GM12878 (cell line): ENCODE measurements around the gene BDKRB2. TPM values are rescaled to one million over a fixed set of nuclear protein-coding genes. Genes with fewer than 3 reads are reported as not detected.

Source experiments
- ATAC-seq: fragments of 200-7000 bp; cut with Tn5 transposase; 3 replicates; pipeline ENCODE4 v1.9.1; 2020; ENCODE audit warnings: mild to moderate bottlenecking, moderate library complexity
- BruUV-seq: library from RNA; stranded (reverse); fragments of 400-500 nt; replicated peaks from 2 replicates; lab custom pipeline; 2021; lab: Mats Ljungman, UMichigan
- CTCF ChIA-PET: fragments of 300-600 bp; sonication (Branson Sonifier 250); formaldehyde crosslinking; extraction: SDS; loops from one replicate; lab custom pipeline; 2021; ENCODE audit warnings: inconsistent platforms; lab: Yijun Ruan, JAX
- POLR2A ChIA-PET: fragments of 350-600 bp; formaldehyde crosslinking; extraction: SDS; loops from one replicate; lab custom pipeline; 2021; ENCODE audit warnings: inconsistent platforms; lab: Charles Lee
- RAD21 ChIA-PET: fragments of 300-600 bp; sonication (Branson Sonifier 250); formaldehyde crosslinking; loops from one replicate; lab custom pipeline; 2023; ENCODE audit warnings: antibody characterized with exemption; ENCODE audit not compliant: unreplicated experiment; lab: Charles Lee
- SMC1A ChIA-PET: fragments of 300-600 bp; sonication (Branson Sonifier 250); formaldehyde crosslinking; loops from one replicate; lab custom pipeline; 2023; ENCODE audit not compliant: unreplicated experiment, uncharacterized antibody; lab: Charles Lee
- DNase-seq: peaks from one replicate; pipeline ENCODE4 v3.0.0-alpha.2; 2011; ENCODE audit warnings: low read depth, low spot score
- FAIRE-seq: peaks from 3 replicates; lab custom pipeline; 2011; peaks lifted over from hg19 to GRCh38; lab: Jason Lieb, UNC
- H2AFZ ChIP-seq: 2 replicates; pipeline ENCODE4 v1.6.0; 2011; ENCODE audit warnings: low read depth, low read length, control low read depth; ENCODE audit not compliant: control insufficient read depth
- H3K27ac ChIP-seq: 2 replicates; pipeline ENCODE4 v1.5.1; 2011; ENCODE audit warnings: control low read depth; ENCODE audit not compliant: control insufficient read depth, insufficient read depth
- H3K27me3 ChIP-seq, 2 experiments: replicated peaks in 1 of 2; 2 replicates each; pipeline versions ENCODE4 v1.6.0 to v1.6.1; 2011; ENCODE audit warnings: low read length in 1 of 2; ENCODE audit not compliant: control insufficient read depth in 2 of 2, insufficient read depth in 2 of 2
- H3K36me3 ChIP-seq, 2 experiments: 2 replicates each; pipeline ENCODE4 v1.5.1; 2011; ENCODE audit warnings: low read length in 1 of 2; ENCODE audit not compliant: control insufficient read depth in 2 of 2, insufficient read depth in 2 of 2
- H3K4me1 ChIP-seq: 2 replicates; pipeline ENCODE4 v1.6.1; 2011; ENCODE audit warnings: mild to moderate bottlenecking, low read length, moderate library complexity, mixed read lengths; ENCODE audit not compliant: control insufficient read depth, insufficient read depth
- H3K4me2 ChIP-seq: 2 replicates; pipeline ENCODE4 v1.6.0; 2011; ENCODE audit warnings: control low read depth; ENCODE audit not compliant: control insufficient read depth, insufficient read depth
- H3K4me3 ChIP-seq: fragments of 200-600 bp; sonication (generic); 2 replicates; pipeline ENCODE4 v1.5.1; 2016
- H3K79me2 ChIP-seq: 2 replicates; pipeline ENCODE4 v1.6.0; 2011; ENCODE audit warnings: low read length; ENCODE audit not compliant: control insufficient read depth, insufficient read depth
- H3K9ac ChIP-seq: 2 replicates; pipeline ENCODE4 v1.8.0; 2011; ENCODE audit warnings: low read length, control low read depth, mixed read lengths; ENCODE audit not compliant: control insufficient read depth, insufficient read depth
- H3K9me3 ChIP-seq: replicated peaks from 3 replicates; pipeline ENCODE4 v1.5.1; 2011; ENCODE audit warnings: mild to moderate bottlenecking, low read length; ENCODE audit not compliant: control insufficient read depth, insufficient read depth
- H4K20me1 ChIP-seq: 2 replicates; pipeline ENCODE4 v1.6.0; 2011; ENCODE audit not compliant: control insufficient read depth, insufficient read depth
- CBFB ChIP-seq: IDR thresholded peaks from 2 replicates; pipeline ENCODE4 v1.6.1; 2016; ENCODE audit warnings: antibody characterized with exemption, low read depth
- MEF2B ChIP-seq: fragments of 450-650 bp; IDR thresholded peaks from 2 replicates; pipeline ENCODE4 v1.6.1; 2018; ENCODE audit warnings: mild to moderate bottlenecking, moderate library complexity; ENCODE audit not compliant: partially characterized antibody, poor library complexity, severe bottlenecking
- NBN ChIP-seq: fragments of 450-650 bp; IDR thresholded peaks from 2 replicates; pipeline ENCODE4 v1.6.1; 2016
- RBBP5 ChIP-seq: fragments of 200-600 bp; sonication (generic); conservative IDR thresholded peaks from 2 replicates; pipeline ENCODE4 v1.6.1; 2016
- RCOR1 ChIP-seq: conservative IDR thresholded peaks from 2 replicates; pipeline ENCODE4 v1.6.1; 2012; ENCODE audit warnings: low read depth, low read length, improper control_type of control experiment
- TAF1 ChIP-seq: IDR thresholded peaks from 2 replicates; pipeline ENCODE4 v1.6.1; 2011; ENCODE audit warnings: mild to moderate bottlenecking, low read depth, low read length, borderline replicate concordance
- WRNIP1 ChIP-seq: IDR thresholded peaks from 2 replicates; pipeline ENCODE4 v1.6.1; 2011; ENCODE audit warnings: low read depth, low read length, improper control_type of control experiment, borderline replicate concordance
- WGBS: methylation state at CpG from one replicate; pipeline ENCODE4 v1.1.6; 2016; ENCODE audit warnings: low lambda C conversion rate; ENCODE audit not compliant: insufficient replicate concordance, insufficient coverage; ENCODE audit errors: missing lambda C conversion rate; 5-methylcytosine and 5-hydroxymethylcytosine counted together
- in situ Hi-C: fragments of 300-500 bp; cut with MboI; formaldehyde crosslinking; loops from 9 replicates; pipeline ENCODE4 v1.14.3; 2018; ENCODE audit warnings: mixed read lengths
- intact Hi-C: fragments of 100-400 bp; cut with micrococcal nuclease; formaldehyde crosslinking; loops from one replicate; pipeline ENCODE4 v1.14.2; 2022; ENCODE audit not compliant: unreplicated experiment
- polyA plus RNA-seq, 11 experiments: library from polyadenylated mRNA; depleted of rRNA in 4 of 11; unstranded in 6 of 11; stranded (reverse) in 5 of 11; fragments of >200 nt; fragmentation: Nextera tagmentation in 4 of 11; fragmentation: Illumina TruSeq in 1 of 11; extraction: Ambion mirVana in 4 of 11; extraction: Trizol in 1 of 11; gene quantifications; 1 replicate in 1 of 11; 2 replicates in 10 of 11; pipeline versions ENCODE4 v1.2.1 to v1.2.3, GENCODE V29; 2011 to 2016; ENCODE audit warnings: inconsistent platforms in 2 of 11, missing spikeins in 2 of 11, low read depth in 1 of 11
- total RNA-seq, 4 experiments: library from RNA; depleted of rRNA in 3 of 4; stranded (reverse); fragments of >200 nt in 3 of 4; fragmentation: Illumina TruSeq in 1 of 4; extraction: Trizol in 1 of 4; gene quantifications; 2 replicates each; pipeline versions ENCODE4 v1.2.1 to v1.2.3, GENCODE V29; 2013 to 2021
- TF ChIP-seq, protein P1 (sequence below): fragments of 450-650 bp; IDR thresholded peaks from 2 replicates; pipeline ENCODE4 v1.6.1; 2018; ENCODE audit warnings: mild to moderate bottlenecking, low read depth, moderate library complexity; ENCODE audit not compliant: partially characterized antibody

Gene BDKRB2
- total and polyA plus RNA-seq, 10 of the 15 experiments (the other 5 are each of a cell fraction or from before 2014, with no cell fraction given) = 0.08 TPM; not detected in 9

GRCh38 chr14:96203635-96204034 is 1.0 kb upstream of the BDKRB2 start:
- RAD21 ChIA-PET = no interaction called here
- intact Hi-C loops = no loop called here
- DNase-seq = no peak
- no peak for TF ChIP-seq WRNIP1
- TF ChIP-seq CBFB = no peak
- no peak for TF ChIP-seq MEF2B
- TF ChIP-seq NBN = no peak
- no peak for TF ChIP-seq RBBP5
- TF ChIP-seq RCOR1 = no peak
- no peak for TF ChIP-seq TAF1
- TF ChIP-seq, protein P1, sequence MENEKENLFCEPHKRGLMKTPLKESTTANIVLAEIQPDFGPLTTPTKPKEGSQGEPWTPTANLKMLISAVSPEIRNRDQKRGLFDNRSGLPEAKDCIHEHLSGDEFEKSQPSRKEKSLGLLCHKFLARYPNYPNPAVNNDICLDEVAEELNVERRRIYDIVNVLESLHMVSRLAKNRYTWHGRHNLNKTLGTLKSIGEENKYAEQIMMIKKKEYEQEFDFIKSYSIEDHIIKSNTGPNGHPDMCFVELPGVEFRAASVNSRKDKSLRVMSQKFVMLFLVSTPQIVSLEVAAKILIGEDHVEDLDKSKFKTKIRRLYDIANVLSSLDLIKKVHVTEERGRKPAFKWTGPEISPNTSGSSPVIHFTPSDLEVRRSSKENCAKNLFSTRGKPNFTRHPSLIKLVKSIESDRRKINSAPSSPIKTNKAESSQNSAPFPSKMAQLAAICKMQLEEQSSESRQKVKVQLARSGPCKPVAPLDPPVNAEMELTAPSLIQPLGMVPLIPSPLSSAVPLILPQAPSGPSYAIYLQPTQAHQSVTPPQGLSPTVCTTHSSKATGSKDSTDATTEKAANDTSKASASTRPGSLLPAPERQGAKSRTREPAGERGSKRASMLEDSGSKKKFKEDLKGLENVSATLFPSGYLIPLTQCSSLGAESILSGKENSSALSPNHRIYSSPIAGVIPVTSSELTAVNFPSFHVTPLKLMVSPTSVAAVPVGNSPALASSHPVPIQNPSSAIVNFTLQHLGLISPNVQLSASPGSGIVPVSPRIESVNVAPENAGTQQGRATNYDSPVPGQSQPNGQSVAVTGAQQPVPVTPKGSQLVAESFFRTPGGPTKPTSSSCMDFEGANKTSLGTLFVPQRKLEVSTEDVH = no peak
- Histone ChIP-seq H4K20me1 (no peaks in the 10 kb centered on the region), H3K36me3 (no peaks in the 10 kb centered on the region), H3K27me3 (peaks cover 5 to 11% of the 10 kb centered on the region in 2 experiments), H3K9me3 (no peaks in the 10 kb centered on the region), H3K4me1 (no peaks in the 10 kb centered on the region), H3K4me2 (no peak overlapping the region), H2AFZ (no peak overlapping the region), H3K9ac (no peak overlapping the region), H3K79me2 (no peaks in the 10 kb centered on the region), H3K27ac (no peak overlapping the region), H3K4me3 (no peak overlapping the region)
- POLR2A ChIA-PET = interaction anchor here (0.7 kb wide), 1 partner anchor 26 kb away, joined by 3 read pairs; no protein-coding TSS in a partner anchor
- in situ Hi-C loops = no loop called here
- SMC1A ChIA-PET = no interaction called here
- FAIRE-seq = no peak
- WGBS = 7% methylated on average over 1 of the region's 1 CpG
- CTCF ChIA-PET = no interaction called here
- BruUV-seq = no TSS peak
- no peak for ATAC-seq
